ENCODE results near the gene SLC4A2.

SLC4A2 gene

GRCh38 chr7:151083824-151084160, 24.4 kb downstream of the SLC4A2 start:
- no peak for ATAC-seq
- TF ChIP-seq PPARA (CRISPR knock-in tag; IDR thresholded peaks at IDR 0.05; ENCODE audit: borderline replicate concordance) (no peak), ZFP30 (CRISPR knock-in tag; IDR thresholded peaks at IDR 0.05) (no peak), TOX (CRISPR knock-in tag; IDR thresholded peaks at IDR 0.05; ENCODE audit: borderline replicate concordance) (no peak), TCF4 (CRISPR knock-in tag; IDR thresholded peaks at IDR 0.05; ENCODE audit: borderline replicate concordance) (no peak), BACH2 (CRISPR knock-in tag; IDR thresholded peaks at IDR 0.05; ENCODE audit: borderline replicate concordance) (no peak), ZC3H10 (CRISPR knock-in tag; IDR thresholded peaks at IDR 0.05) (no peak), ZNF70 (CRISPR knock-in tag; IDR thresholded peaks at IDR 0.05) (no peak), SNAI2 (CRISPR knock-in tag; IDR thresholded peaks at IDR 0.05) (no peak), ISL1 (CRISPR knock-in tag; IDR thresholded peaks at IDR 0.05) (no peak), ZNF565 (CRISPR knock-in tag; conservative IDR thresholded peaks at IDR 0.05; ENCODE audit: low read depth) (no peak), ARNTL (CRISPR knock-in tag; IDR thresholded peaks at IDR 0.05; ENCODE audit: borderline replicate concordance, low read depth) (no peak)
- TF ChIP-seq, protein P1, sequence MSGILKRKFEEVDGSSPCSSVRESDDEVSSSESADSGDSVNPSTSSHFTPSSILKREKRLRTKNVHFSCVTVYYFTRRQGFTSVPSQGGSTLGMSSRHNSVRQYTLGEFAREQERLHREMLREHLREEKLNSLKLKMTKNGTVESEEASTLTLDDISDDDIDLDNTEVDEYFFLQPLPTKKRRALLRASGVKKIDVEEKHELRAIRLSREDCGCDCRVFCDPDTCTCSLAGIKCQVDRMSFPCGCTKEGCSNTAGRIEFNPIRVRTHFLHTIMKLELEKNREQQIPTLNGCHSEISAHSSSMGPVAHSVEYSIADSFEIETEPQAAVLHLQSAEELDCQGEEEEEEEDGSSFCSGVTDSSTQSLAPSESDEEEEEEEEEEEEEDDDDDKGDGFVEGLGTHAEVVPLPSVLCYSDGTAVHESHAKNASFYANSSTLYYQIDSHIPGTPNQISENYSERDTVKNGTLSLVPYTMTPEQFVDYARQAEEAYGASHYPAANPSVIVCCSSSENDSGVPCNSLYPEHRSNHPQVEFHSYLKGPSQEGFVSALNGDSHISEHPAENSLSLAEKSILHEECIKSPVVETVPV (CRISPR knock-in tag; IDR thresholded peaks at IDR 0.05) = no peak

GRCh38 chr7:151085329-151085690, 25.9 kb downstream of the SLC4A2 start:
- ATAC-seq = no peak
- TF ChIP-seq, protein P2, sequence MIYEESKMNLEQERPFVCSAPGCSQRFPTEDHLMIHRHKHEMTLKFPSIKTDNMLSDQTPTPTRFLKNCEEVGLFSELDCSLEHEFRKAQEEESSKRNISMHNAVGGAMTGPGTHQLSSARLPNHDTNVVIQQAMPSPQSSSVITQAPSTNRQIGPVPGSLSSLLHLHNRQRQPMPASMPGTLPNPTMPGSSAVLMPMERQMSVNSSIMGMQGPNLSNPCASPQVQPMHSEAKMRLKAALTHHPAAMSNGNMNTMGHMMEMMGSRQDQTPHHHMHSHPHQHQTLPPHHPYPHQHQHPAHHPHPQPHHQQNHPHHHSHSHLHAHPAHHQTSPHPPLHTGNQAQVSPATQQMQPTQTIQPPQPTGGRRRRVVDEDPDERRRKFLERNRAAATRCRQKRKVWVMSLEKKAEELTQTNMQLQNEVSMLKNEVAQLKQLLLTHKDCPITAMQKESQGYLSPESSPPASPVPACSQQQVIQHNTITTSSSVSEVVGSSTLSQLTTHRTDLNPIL (CRISPR knock-in tag; IDR thresholded peaks at IDR 0.05; ENCODE audit: low read depth) = no peak
- no peak for TF ChIP-seq TOX (CRISPR knock-in tag; IDR thresholded peaks at IDR 0.05; ENCODE audit: borderline replicate concordance)
- no peak for TF ChIP-seq TCF4 (CRISPR knock-in tag; IDR thresholded peaks at IDR 0.05; ENCODE audit: borderline replicate concordance)
- TF ChIP-seq ZFP30 (CRISPR knock-in tag; IDR thresholded peaks at IDR 0.05) = no peak
- TF ChIP-seq, protein P3, sequence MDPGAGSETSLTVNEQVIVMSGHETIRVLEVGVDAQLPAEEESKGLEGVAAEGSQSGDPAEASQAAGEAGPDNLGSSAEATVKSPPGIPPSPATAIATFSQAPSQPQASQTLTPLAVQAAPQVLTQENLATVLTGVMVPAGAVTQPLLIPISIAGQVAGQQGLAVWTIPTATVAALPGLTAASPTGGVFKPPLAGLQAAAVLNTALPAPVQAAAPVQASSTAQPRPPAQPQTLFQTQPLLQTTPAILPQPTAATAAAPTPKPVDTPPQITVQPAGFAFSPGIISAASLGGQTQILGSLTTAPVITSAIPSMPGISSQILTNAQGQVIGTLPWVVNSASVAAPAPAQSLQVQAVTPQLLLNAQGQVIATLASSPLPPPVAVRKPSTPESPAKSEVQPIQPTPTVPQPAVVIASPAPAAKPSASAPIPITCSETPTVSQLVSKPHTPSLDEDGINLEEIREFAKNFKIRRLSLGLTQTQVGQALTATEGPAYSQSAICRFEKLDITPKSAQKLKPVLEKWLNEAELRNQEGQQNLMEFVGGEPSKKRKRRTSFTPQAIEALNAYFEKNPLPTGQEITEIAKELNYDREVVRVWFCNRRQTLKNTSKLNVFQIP (CRISPR knock-in tag; IDR thresholded peaks at IDR 0.05; ENCODE audit: borderline replicate concordance, low read depth) = no peak
- no peak for TF ChIP-seq CSDC2 (CRISPR knock-in tag; IDR thresholded peaks at IDR 0.05)
- TF ChIP-seq ZNF565 (CRISPR knock-in tag; conservative IDR thresholded peaks at IDR 0.05; ENCODE audit: low read depth) = no peak
- TF ChIP-seq, protein P4, sequence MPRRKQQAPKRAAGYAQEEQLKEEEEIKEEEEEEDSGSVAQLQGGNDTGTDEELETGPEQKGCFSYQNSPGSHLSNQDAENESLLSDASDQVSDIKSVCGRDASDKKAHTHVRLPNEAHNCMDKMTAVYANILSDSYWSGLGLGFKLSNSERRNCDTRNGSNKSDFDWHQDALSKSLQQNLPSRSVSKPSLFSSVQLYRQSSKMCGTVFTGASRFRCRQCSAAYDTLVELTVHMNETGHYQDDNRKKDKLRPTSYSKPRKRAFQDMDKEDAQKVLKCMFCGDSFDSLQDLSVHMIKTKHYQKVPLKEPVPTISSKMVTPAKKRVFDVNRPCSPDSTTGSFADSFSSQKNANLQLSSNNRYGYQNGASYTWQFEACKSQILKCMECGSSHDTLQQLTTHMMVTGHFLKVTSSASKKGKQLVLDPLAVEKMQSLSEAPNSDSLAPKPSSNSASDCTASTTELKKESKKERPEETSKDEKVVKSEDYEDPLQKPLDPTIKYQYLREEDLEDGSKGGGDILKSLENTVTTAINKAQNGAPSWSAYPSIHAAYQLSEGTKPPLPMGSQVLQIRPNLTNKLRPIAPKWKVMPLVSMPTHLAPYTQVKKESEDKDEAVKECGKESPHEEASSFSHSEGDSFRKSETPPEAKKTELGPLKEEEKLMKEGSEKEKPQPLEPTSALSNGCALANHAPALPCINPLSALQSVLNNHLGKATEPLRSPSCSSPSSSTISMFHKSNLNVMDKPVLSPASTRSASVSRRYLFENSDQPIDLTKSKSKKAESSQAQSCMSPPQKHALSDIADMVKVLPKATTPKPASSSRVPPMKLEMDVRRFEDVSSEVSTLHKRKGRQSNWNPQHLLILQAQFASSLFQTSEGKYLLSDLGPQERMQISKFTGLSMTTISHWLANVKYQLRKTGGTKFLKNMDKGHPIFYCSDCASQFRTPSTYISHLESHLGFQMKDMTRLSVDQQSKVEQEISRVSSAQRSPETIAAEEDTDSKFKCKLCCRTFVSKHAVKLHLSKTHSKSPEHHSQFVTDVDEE (CRISPR knock-in tag; IDR thresholded peaks at IDR 0.05) = no peak

DNA sequence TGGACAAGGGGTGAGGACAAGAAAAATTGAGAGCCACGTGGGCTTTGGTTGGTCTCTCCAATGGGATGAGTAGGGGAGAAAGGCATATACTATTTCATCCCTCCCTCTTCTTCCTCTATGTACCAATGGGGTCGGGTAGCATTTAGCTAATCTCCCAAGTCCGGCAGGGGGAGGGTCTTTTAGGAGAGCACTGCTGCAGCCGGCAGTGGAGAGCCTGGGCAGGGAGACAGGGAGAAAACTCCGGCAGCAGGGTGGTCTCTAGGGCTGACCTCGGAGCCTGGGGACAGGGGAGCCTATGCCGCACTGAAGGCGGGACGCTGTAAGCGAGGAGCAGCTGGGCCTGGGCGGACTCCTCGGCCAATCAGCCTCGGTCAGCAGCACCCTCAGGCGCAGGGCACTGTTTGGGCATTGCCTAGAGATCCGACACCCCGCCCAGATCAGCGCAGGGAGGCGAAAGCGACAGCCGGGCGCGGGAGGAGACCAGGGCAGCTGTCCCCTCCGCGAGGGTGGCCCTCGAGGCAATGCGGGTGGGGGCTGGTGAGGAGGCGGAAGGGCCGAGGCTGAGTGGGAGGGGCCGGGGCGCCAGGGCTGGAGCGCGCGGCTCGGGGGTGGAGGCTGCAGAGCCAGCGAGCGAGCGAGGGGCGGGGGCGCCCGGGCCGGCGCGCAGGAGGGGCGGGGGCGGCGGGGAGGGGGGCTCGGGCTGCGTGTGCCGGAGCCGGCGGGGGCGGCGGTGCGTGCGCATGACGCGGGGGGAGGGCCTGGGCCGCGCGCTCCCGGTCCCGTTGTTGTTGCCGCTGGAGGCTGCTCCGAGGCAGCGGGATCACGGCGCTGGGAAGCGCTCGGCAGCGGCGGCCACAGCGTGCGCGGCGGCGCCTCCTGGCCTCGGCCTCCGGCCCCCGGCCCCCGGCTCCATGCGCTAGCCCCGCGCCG, 26.6 kb downstream of the SLC4A2 start, which contains the start of gene AGAP3:
AGAP3 (plus strand) TSS at position 785 of the 930 bp plus-strand sequence. CDS start 267 bp downstream, outside the sequence.
- TF ChIP-seq, protein P4 (CRISPR knock-in tag; IDR thresholded peaks at IDR 0.05) = 0 out of 2 replicates have a peak, but pooled peaks have one; percentile 16
- no peak for TF ChIP-seq ZNF70 (CRISPR knock-in tag; IDR thresholded peaks at IDR 0.05)
- peak; percentile 71 for ATAC-seq
